Stimulated activated CD8-positive, alpha-beta memory T cell treated with anti-CD3 and anti-CD28 coated beads, Interleukin-15, amount 100 ng/mL, for 48 hours (primary cell): Measurements from ENCODE around the gene ATP6V1B1.
A peak's percentile ranks its signal among the peaks of the same experiment; 100 is the strongest.

Experiments
- DNase-seq, 2 donors: peaks; one replicate each; pipeline ENCODE4 v3.0.0-alpha.2; 2020; ENCODE audit warnings: low read depth in 2 of 2

ATP6V1B1 gene

GRCh38 chr2:70966681-70967080, 31.0 kb downstream of the ATP6V1B1 start:
- no peak for DNase-seq

GRCh38 chr2:70967189-70967588, 31.5 kb downstream of the ATP6V1B1 start:
- no peak for DNase-seq

- no peak for DNase-seq
These were observed 38.9 kb downstream of the ATP6V1B1 start for GRCh38 chr2:70974592-70974991.

GRCh38 chr2:70975237-70975636, 39.5 kb downstream of the ATP6V1B1 start:
- no peak for DNase-seq

GRCh38 chr2:70977605-70978205, 42.0 kb downstream of the ATP6V1B1 start:
- no peak for DNase-seq

GRCh38 chr2:70978341-70979179, 42.9 kb downstream of the ATP6V1B1 start, which contains the start of gene ANKRD53:
Gene ANKRD53 (plus strand): TSS chr2:70978630. CDS start chr2:70978646, 16 bp downstream.
- DNase-seq = no peak

GRCh38 chr2:70979180-70979488, 43.4 kb downstream of the ATP6V1B1 start:
- no peak for DNase-seq

GRCh38 chr2:70979626-70980025, 43.9 kb downstream of the ATP6V1B1 start:
- no peak for DNase-seq

- DNase-seq = no peak
These were observed 45.7 kb downstream of the ATP6V1B1 start for GRCh38 chr2:70981421-70981820.

- no peak for DNase-seq
These were observed 46.4 kb downstream of the ATP6V1B1 start for GRCh38 chr2:70981866-70982810.

GRCh38 chr2:70982971-70983370, 47.3 kb downstream of the ATP6V1B1 start:
- DNase-seq = no peak

GRCh38 chr2:70983506-70984227, 48.0 kb downstream of the ATP6V1B1 start:
- no peak for DNase-seq

GRCh38 chr2:70984228-70984575, 48.5 kb downstream of the ATP6V1B1 start:
- no peak for DNase-seq

GRCh38 chr2:70984576-70985282, 49.0 kb downstream of the ATP6V1B1 start:
- DNase-seq = peak; percentile 67 to 76

- DNase-seq = no peak
These were observed 49.6 kb downstream of the ATP6V1B1 start for GRCh38 chr2:70985283-70985688.

- no peak for DNase-seq
These were observed 50.3 kb downstream of the ATP6V1B1 start for GRCh38 chr2:70985956-70986355.

- no peak for DNase-seq
These were observed 50.9 kb downstream of the ATP6V1B1 start for GRCh38 chr2:70986499-70987189.

- no peak for DNase-seq
These were observed 51.7 kb downstream of the ATP6V1B1 start for GRCh38 chr2:70987386-70987785.

- no peak for DNase-seq
These were observed 52.5 kb downstream of the ATP6V1B1 start for GRCh38 chr2:70988151-70988550.
